Uterus (tissue), 4 donors: ENCODE data around the gene EPHB6. TPM values are rescaled to one million over a fixed set of nuclear protein-coding genes. Genes with fewer than 3 reads are reported as not detected.
A peak's percentile ranks its signal among the peaks of the same experiment; 100 is the strongest.

Source experiments
- DNase-seq, 2 donors: peaks; one replicate each; pipeline ENCODE4 v3.0.0-alpha.2; 2019 to 2020
- H3K27ac ChIP-seq, 2 donors: fragments of 200-600 bp; sonication (generic); 1 replicate in 1 of 2; 2 replicates in 1 of 2; pipeline ENCODE4 v1.5.1; 2016 to 2018
- H3K27me3 ChIP-seq, 2 donors: fragments of 200-600 bp; sonication (generic); one replicate each; pipeline ENCODE4 v1.5.1; 2018 to 2019; ENCODE audit warnings: control low read depth in 1 of 2
- H3K36me3 ChIP-seq, 2 donors: fragments of 200-600 bp; sonication (generic); one replicate each; pipeline ENCODE4 v1.5.1; 2019; ENCODE audit warnings: control low read depth in 1 of 2
- H3K4me1 ChIP-seq, 2 donors: fragments of 200-600 bp; sonication (generic); one replicate each; pipeline ENCODE4 v1.5.1; 2018 to 2019; ENCODE audit warnings: control low read depth in 1 of 2
- H3K4me3 ChIP-seq, 2 donors: fragments of 200-600 bp; sonication (generic); 1 replicate in 1 of 2; 2 replicates in 1 of 2; pipeline ENCODE4 v1.5.1; 2018 to 2019; ENCODE audit warnings: mild to moderate bottlenecking in 1 of 2
- H3K9me3 ChIP-seq, 2 donors: fragments of 200-600 bp; sonication (generic); one replicate each; pipeline ENCODE4 v1.5.1; 2019; ENCODE audit warnings: control low read depth in 1 of 2
- POLR2A ChIP-seq, 2 donors: fragments of 450-650 bp; IDR thresholded peaks; one replicate each; pipeline ENCODE4 v1.6.1; 2016; ENCODE audit warnings: antibody characterized with exemption in 2 of 2, mild to moderate bottlenecking in 1 of 2, moderate library complexity in 1 of 2
- intact Hi-C: fragments of 100-400 bp; cut with DNase I; formaldehyde crosslinking; loops from one replicate; pipeline ENCODE4 v1.15.1; 2023; ENCODE audit warnings: low total_unique reads
- total RNA-seq, 4 donors: library from RNA; depleted of rRNA in 3 of 4; stranded (reverse); fragments of >200 nt in 3 of 4; gene quantifications; one replicate each; pipeline versions ENCODE4 v1.1.0 to v1.2.4, GENCODE V29; 2014 to 2023
- TF ChIP-seq, protein P1 (sequence below), 4 experiments: fragments of 200-600 bp in 2 of 4; fragments of 450-650 bp in 2 of 4; sonication (generic) in 2 of 4; IDR thresholded peaks; one replicate each; pipeline ENCODE4 v1.5.1; 2016 to 2019; ENCODE audit warnings: antibody characterized with exemption in 4 of 4, mild to moderate bottlenecking in 2 of 4, moderate library complexity in 1 of 4
- donor health status: DM: yes; HTN: yes; CAD: no.

The EPHB6 gene
- total RNA-seq, 4 donors from 2014 or later = 1.5 to 34.6 (median 21.9) TPM

- Histone ChIP-seq H3K27ac (no peak overlapping the region), H3K27me3 (no peaks in the 10 kb centered on the region), H3K36me3 (no peaks in the 10 kb centered on the region), H3K9me3 (no peaks in the 10 kb centered on the region), H3K4me1 (no peaks in the 10 kb centered on the region), H3K4me3 (no peak overlapping the region)
- TF ChIP-seq, protein P1, sequence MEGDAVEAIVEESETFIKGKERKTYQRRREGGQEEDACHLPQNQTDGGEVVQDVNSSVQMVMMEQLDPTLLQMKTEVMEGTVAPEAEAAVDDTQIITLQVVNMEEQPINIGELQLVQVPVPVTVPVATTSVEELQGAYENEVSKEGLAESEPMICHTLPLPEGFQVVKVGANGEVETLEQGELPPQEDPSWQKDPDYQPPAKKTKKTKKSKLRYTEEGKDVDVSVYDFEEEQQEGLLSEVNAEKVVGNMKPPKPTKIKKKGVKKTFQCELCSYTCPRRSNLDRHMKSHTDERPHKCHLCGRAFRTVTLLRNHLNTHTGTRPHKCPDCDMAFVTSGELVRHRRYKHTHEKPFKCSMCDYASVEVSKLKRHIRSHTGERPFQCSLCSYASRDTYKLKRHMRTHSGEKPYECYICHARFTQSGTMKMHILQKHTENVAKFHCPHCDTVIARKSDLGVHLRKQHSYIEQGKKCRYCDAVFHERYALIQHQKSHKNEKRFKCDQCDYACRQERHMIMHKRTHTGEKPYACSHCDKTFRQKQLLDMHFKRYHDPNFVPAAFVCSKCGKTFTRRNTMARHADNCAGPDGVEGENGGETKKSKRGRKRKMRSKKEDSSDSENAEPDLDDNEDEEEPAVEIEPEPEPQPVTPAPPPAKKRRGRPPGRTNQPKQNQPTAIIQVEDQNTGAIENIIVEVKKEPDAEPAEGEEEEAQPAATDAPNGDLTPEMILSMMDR (IDR thresholded peaks at IDR 0.05) = peak; percentile 33 to 50 (median 36)
- no peak for TF ChIP-seq POLR2A (IDR thresholded peaks at IDR 0.05)
- intact Hi-C loops = no loop called here
- peak in 1 of 2 donors; percentile 38 for DNase-seq
Observed at GRCh38 chr7:142866361-142867096, 11.7 kb downstream of the EPHB6 start.

DNA sequence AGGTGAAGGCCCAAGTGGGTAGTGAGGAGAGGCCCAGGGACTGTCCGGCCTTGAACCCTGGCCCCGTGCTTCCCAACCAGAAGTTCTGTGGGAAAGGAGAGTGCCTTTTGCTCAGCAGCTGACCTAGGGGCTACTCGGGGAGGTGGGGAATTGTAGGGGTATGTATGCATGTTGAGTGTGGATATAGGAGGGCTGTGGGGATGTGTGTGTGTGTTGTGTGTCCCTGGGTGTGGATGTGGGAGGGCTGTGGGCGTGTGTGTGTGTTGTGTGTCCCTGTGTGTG is 12.2 kb downstream of the EPHB6 start:
- Histone ChIP-seq H3K36me3 (no peaks in the 10 kb centered on the region), H3K4me3 (no peak overlapping the region), H3K27me3 (no peaks in the 10 kb centered on the region), H3K27ac (no peak overlapping the region), H3K4me1 (no peaks in the 10 kb centered on the region), H3K9me3 (no peaks in the 10 kb centered on the region)
- DNase-seq = no peak
- TF ChIP-seq, protein P1 (IDR thresholded peaks at IDR 0.05) = no peak
- TF ChIP-seq POLR2A (IDR thresholded peaks at IDR 0.05) = no peak
- intact Hi-C loops = no loop called here

- Histone ChIP-seq H3K27ac (no peak overlapping the region), H3K9me3 (no peaks in the 10 kb centered on the region), H3K36me3 (no peaks in the 10 kb centered on the region), H3K4me1 (no peaks in the 10 kb centered on the region), H3K4me3 (no peak overlapping the region), H3K27me3 (no peaks in the 10 kb centered on the region)
- no peak for DNase-seq
- intact Hi-C loops = no loop called here
- TF ChIP-seq, protein P1 (IDR thresholded peaks at IDR 0.05) = no peak
- TF ChIP-seq POLR2A (IDR thresholded peaks at IDR 0.05) = no peak
Observed at GRCh38 chr7:142867398-142868187, 12.7 kb downstream of the EPHB6 start.

DNA sequence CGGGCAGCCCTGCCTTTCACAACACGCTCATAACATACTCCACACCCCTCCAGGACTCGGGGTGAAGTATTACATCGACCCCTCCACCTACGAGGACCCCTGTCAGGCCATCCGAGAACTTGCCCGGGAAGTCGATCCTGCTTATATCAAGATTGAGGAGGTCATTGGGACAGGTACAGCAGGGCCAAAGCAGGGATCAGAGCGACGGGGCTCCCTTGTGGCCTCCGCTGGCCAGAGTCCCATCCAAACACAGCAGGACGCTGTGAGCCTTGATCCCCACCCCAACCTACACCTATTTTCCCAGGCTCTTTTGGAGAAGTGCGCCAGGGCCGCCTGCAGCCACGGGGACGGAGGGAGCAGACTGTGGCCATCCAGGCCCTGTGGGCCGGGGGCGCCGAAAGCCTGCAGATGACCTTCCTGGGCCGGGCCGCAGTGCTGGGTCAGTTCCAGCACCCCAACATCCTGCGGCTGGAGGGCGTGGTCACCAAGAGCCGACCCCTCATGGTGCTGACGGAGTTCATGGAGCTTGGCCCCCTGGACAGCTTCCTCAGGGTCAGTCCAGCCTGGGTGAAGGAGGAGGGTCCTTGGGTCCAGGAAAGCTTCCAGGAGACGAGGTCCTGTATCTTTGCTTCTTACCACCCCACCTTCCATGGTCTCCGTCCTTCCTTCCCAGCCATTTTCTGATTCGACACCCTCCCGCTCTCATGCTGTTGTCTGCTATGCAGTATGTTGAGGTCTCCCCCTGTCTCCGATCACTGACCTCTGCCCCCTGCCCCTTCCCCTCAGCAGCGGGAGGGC is 13.5 kb downstream of the EPHB6 start:
- Histone ChIP-seq H3K27me3 (no peaks in the 10 kb centered on the region), H3K27ac (no peak overlapping the region), H3K4me3 (no peak overlapping the region), H3K36me3 (no peaks in the 10 kb centered on the region), H3K9me3 (no peaks in the 10 kb centered on the region), H3K4me1 (no peaks in the 10 kb centered on the region)
- TF ChIP-seq, protein P1 (IDR thresholded peaks at IDR 0.05) = no peak
- no peak for TF ChIP-seq POLR2A (IDR thresholded peaks at IDR 0.05)
- no peak for DNase-seq
- intact Hi-C loops = no loop called here
